IPS DF 4.7 (cell line): Measurements from ENCODE around the gene DDX4.

ENCODE experiments used
- DNase-seq: peaks from one replicate; pipeline ENCODE4 v3.0.0-alpha.2; 2013; ENCODE audit warnings: low spot score; ENCODE audit errors: extremely low read depth

Gene DDX4

GRCh38 chr5:55865831-55866230 lies 128.0 kb downstream of the DDX4 start:
- no peak for DNase-seq

GRCh38 chr5:55866485-55866884 lies 128.6 kb downstream of the DDX4 start:
- DNase-seq, result no peak
